OCI-LY3 (cell line): ENCODE measurements around the gene MLPH.
A peak's percentile ranks its signal among the peaks of the same experiment; 100 is the strongest.

Source experiments
- H2AFZ ChIP-seq: fragments of 200-600, 300-600 bp; shearing (Covaris generic); 2 replicates; pipeline ENCODE4 v1.6.0; 2014; ENCODE audit warnings: antibody characterized with exemption, low read depth, low read length
- H3K27ac ChIP-seq: fragments of 200-600, 300-600 bp; sonication (generic); 2 replicates; pipeline ENCODE4 v1.5.1; 2014; ENCODE audit warnings: mild to moderate bottlenecking, low read length, moderate library complexity, mixed read lengths
- H3K27me3 ChIP-seq: fragments of 200-600, 300-600 bp; sonication (generic); 2 replicates; pipeline ENCODE4 v1.6.1; 2014; ENCODE audit warnings: low read depth, low read length, mixed read lengths
- H3K36me3 ChIP-seq: fragments of 200-600, 300-600 bp; sonication (generic); replicated peaks from 2 replicates; pipeline ENCODE3; 2014; ENCODE audit warnings: low read depth, low read length, mixed read lengths
- H3K4me1 ChIP-seq: fragments of 300-600, 200-600 bp; sonication (generic); 2 replicates; pipeline ENCODE4 v1.6.1; 2014; ENCODE audit warnings: low read length, mixed read lengths
- H3K4me2 ChIP-seq: fragments of 200-600, 300-600 bp; sonication (generic); 2 replicates; pipeline ENCODE4 v1.6.1; 2014; ENCODE audit warnings: low read length, mixed read lengths
- H3K4me3 ChIP-seq: fragments of 300-600, 200-600 bp; sonication (generic); 2 replicates; pipeline ENCODE4 v1.5.1; 2014; ENCODE audit warnings: antibody characterized with exemption, mild to moderate bottlenecking, low read length, moderate library complexity
- H3K79me2 ChIP-seq: fragments of 300-600, 200-600 bp; shearing (Covaris generic); 2 replicates; pipeline ENCODE4 v1.6.1; 2014; ENCODE audit warnings: mild to moderate bottlenecking, low read length, mixed read lengths
- H3K9ac ChIP-seq: fragments of 300-600, 200-600 bp; shearing (Covaris generic); 2 replicates; pipeline ENCODE4 v1.6.0; 2014; ENCODE audit warnings: mild to moderate bottlenecking, low read length, moderate library complexity
- H3K9me3 ChIP-seq: fragments of 200-600, 300-600 bp; shearing (Covaris generic); 2 replicates; pipeline ENCODE4 v1.6.1; 2014; ENCODE audit warnings: low read length, mixed read lengths; ENCODE audit not compliant: insufficient read depth
- H4K20me1 ChIP-seq: fragments of 200-600, 300-600 bp; sonication (generic); 2 replicates; pipeline ENCODE4 v1.6.1; 2016; ENCODE audit warnings: low read length, mixed read lengths; ENCODE audit not compliant: insufficient read depth
- EZH2phosphoT487 ChIP-seq: fragments of 200-600 bp; shearing (Covaris generic); IDR thresholded peaks from 2 replicates; pipeline ENCODE4 v1.6.1; 2018; ENCODE audit warnings: antibody characterized with exemption, mixed run types, low read depth
- TF ChIP-seq, protein P1 (sequence below): fragments of 200-600, 300-600 bp; sonication (generic); IDR thresholded peaks from 2 replicates; pipeline ENCODE4 v1.5.1; 2014; ENCODE audit warnings: antibody characterized with exemption, low read length, low read depth

MLPH gene

DNA sequence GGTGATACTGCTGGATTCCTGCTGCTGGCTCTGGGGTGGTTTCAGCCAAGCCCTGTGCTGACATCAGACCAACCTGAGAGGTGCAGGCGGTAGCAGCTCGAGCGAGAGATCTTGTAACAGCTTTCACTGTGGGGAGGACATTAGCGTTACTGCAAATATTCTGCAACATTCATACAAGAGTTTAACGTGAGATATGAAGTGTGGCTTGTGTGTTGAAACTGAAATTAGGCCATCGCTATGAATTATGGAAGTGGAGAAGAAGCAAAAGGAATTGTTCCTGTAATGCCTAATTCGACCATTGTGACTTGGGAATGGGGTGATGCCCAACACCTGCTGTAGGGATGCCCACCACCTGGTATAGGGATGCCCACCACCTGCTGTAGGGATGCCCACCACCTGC lies 6.5 kb upstream of the MLPH start:
- Histone ChIP-seq H3K4me1 (peaks cover 15% of the 10 kb centered on the region), H3K79me2 (no peaks in the 10 kb centered on the region), H3K27ac (no peak overlapping the region), H3K4me2 (no peak overlapping the region), H4K20me1 (no peaks in the 10 kb centered on the region), H3K9ac (no peak overlapping the region), H3K9me3 (no peaks in the 10 kb centered on the region), H3K4me3 (no peak overlapping the region), H3K27me3 (peaks cover 10% of the 10 kb centered on the region), H2AFZ (no peak overlapping the region), H3K36me3 (no peaks in the 10 kb centered on the region)
- TF ChIP-seq, protein P1, sequence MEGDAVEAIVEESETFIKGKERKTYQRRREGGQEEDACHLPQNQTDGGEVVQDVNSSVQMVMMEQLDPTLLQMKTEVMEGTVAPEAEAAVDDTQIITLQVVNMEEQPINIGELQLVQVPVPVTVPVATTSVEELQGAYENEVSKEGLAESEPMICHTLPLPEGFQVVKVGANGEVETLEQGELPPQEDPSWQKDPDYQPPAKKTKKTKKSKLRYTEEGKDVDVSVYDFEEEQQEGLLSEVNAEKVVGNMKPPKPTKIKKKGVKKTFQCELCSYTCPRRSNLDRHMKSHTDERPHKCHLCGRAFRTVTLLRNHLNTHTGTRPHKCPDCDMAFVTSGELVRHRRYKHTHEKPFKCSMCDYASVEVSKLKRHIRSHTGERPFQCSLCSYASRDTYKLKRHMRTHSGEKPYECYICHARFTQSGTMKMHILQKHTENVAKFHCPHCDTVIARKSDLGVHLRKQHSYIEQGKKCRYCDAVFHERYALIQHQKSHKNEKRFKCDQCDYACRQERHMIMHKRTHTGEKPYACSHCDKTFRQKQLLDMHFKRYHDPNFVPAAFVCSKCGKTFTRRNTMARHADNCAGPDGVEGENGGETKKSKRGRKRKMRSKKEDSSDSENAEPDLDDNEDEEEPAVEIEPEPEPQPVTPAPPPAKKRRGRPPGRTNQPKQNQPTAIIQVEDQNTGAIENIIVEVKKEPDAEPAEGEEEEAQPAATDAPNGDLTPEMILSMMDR: no peak
- TF ChIP-seq EZH2phosphoT487: no peak

GRCh38 chr2:237480988-237481525 lies 6.0 kb upstream of the MLPH start:
- Histone ChIP-seq H3K4me3 (no peak overlapping the region), H2AFZ (no peak overlapping the region), H3K36me3 (no peaks in the 10 kb centered on the region), H3K27ac (no peak overlapping the region), H3K4me1 (peaks cover 15% of the 10 kb centered on the region), H3K9ac (no peak overlapping the region), H3K4me2 (no peak overlapping the region), H4K20me1 (no peaks in the 10 kb centered on the region), H3K9me3 (no peaks in the 10 kb centered on the region), H3K27me3 (peaks cover 10% of the 10 kb centered on the region), H3K79me2 (no peaks in the 10 kb centered on the region)
- TF ChIP-seq, protein P1: no peak
- no peak for TF ChIP-seq EZH2phosphoT487

DNA sequence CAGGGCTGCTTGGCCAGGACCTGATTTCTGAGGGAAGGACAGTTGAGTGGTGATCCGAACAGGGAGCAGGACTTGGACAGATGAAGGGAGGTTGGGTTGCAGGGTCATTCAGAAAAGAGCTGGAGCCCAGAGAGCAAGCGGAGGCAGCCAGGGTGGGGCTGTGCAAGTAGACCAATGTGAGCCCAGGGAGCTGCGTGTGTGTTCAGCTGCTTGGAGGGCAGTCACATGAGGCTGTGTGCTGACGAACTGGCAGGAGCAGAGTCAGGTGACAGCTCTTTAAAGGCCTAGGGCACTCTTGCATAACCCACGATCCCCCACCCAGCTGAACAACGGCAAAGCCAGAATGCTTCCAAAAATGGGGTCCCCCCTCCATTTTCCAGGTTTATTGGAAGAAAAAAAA lies 4.6 kb upstream of the MLPH start:
- H3K27me3 ChIP-seq: 0 out of 2 replicates have a peak, but pooled peaks cover 3% of the 10 kb centered on the region
- H3K27ac ChIP-seq: no peak overlapping the region
- H2AFZ ChIP-seq: peak overlapping the region; percentile 74; the same call in 1 of the 2 replicates
- no peaks in the 10 kb centered on the region for H3K36me3 ChIP-seq
- no peak overlapping the region for H3K9ac ChIP-seq
- H3K4me1 ChIP-seq: peaks cover 15% of the 10 kb centered on the region
- no peak for TF ChIP-seq EZH2phosphoT487
- TF ChIP-seq, protein P1: no peak
- H3K79me2 ChIP-seq: no peaks in the 10 kb centered on the region
- H3K4me3 ChIP-seq: no peak overlapping the region
- peak overlapping the region; percentile 54 for H3K4me2 ChIP-seq
- no peaks in the 10 kb centered on the region for H3K9me3 ChIP-seq
- no peaks in the 10 kb centered on the region for H4K20me1 ChIP-seq

GRCh38 chr2:237483018-237483731 lies 3.9 kb upstream of the MLPH start:
- Histone ChIP-seq H3K4me2 (peak overlapping the region; percentile 54), H3K9ac (no peak overlapping the region), H2AFZ (peak overlapping the region; percentile 74; the same call in 1 of the 2 replicates), H3K36me3 (no peaks in the 10 kb centered on the region), H3K4me1 (peaks cover 15% of the 10 kb centered on the region), H3K4me3 (no peak overlapping the region), H3K27ac (no peak overlapping the region), H3K79me2 (no peaks in the 10 kb centered on the region), H3K9me3 (no peaks in the 10 kb centered on the region), H4K20me1 (no peaks in the 10 kb centered on the region), H3K27me3 (no peaks in the 10 kb centered on the region)
- TF ChIP-seq, protein P1: peak; percentile 23; the same call in 1 of the 2 replicates
- TF ChIP-seq EZH2phosphoT487: no peak
